ENCODE data around the gene NME3.

NME3 gene

GRCh38 chr16:1721372-1721771 is 50.0 kb downstream of the NME3 start:
- no peak for DNase-seq

Measured in activated CD8-positive, alpha-beta memory T cell treated with anti-CD3 and anti-CD28 coated beads for 24 hours (primary cell).